ENCODE measurements around the gene RBM26.

DNA sequence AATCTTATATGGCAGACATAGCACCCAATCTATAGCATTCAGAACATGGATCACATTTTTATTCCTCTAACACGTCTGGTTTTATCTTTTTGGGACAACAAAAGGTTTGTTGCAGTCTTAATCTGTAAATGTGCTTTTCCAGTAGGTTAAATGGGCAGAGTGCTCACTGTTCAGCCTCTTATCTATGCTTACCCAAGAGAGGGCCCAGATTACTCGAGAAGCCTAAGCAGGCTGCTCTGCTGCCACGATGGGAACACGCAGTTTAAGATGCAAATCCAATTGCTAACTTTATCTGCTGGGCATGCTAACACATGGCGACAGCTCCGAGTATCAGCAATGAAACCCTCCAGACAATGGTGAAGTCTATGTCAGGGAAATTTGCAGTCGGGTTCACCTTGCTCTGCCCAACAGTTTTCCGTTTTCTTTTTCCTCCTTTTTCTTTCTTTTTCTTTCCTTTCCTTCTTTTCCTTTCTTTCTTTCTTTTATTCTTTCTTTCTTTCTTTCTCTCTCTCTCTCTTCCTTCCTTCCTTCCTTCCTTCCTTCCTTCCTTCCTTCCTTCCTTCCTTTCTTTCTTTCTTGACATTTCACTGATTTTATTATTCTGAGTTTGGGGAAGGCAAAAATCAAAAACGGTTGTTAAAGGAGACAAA, 115.3 kb downstream of the RBM26 start:
- TF ChIP-seq, protein P1, sequence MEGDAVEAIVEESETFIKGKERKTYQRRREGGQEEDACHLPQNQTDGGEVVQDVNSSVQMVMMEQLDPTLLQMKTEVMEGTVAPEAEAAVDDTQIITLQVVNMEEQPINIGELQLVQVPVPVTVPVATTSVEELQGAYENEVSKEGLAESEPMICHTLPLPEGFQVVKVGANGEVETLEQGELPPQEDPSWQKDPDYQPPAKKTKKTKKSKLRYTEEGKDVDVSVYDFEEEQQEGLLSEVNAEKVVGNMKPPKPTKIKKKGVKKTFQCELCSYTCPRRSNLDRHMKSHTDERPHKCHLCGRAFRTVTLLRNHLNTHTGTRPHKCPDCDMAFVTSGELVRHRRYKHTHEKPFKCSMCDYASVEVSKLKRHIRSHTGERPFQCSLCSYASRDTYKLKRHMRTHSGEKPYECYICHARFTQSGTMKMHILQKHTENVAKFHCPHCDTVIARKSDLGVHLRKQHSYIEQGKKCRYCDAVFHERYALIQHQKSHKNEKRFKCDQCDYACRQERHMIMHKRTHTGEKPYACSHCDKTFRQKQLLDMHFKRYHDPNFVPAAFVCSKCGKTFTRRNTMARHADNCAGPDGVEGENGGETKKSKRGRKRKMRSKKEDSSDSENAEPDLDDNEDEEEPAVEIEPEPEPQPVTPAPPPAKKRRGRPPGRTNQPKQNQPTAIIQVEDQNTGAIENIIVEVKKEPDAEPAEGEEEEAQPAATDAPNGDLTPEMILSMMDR (IDR thresholded peaks at IDR 0.05): no peak
- TF ChIP-seq POLR2AphosphoS5 (IDR thresholded peaks at IDR 0.05; ENCODE audit: low read depth, low read length) (no peak), FOXM1 (IDR thresholded peaks at IDR 0.05; ENCODE audit: low read depth) (no peak), TAF1 (IDR thresholded peaks at IDR 0.05; ENCODE audit: borderline replicate concordance, low read depth, low read length) (no peak), CHD2 (IDR thresholded peaks at IDR 0.05; ENCODE audit: low read length, partially characterized antibody) (no peak), JUND (IDR thresholded peaks at IDR 0.05) (no peak), NRF1 (IDR thresholded peaks at IDR 0.05; ENCODE audit: low read depth, low read length) (no peak), SMC3 (IDR thresholded peaks at IDR 0.05; ENCODE audit: low read depth, low read length) (no peak), SIN3A (IDR thresholded peaks at IDR 0.05; ENCODE audit: borderline replicate concordance, low read depth, low read length) (no peak), RFX5 (IDR thresholded peaks at IDR 0.05; ENCODE audit: low read length) (no peak), TCF12 (IDR thresholded peaks at IDR 0.05) (no peak)

All from SK-N-SH (cell line).